RWPE1 (cell line): Measurements from ENCODE around the gene GDPGP1.

Experiments
- CTCF ChIA-PET: fragments of 350-600 bp; sonication (Branson Sonifier 250); formaldehyde crosslinking; extraction: SDS; loops from one replicate; lab custom pipeline; 2021; lab: Yijun Ruan, JAX
- POLR2A ChIA-PET: fragments of 400-600 bp; formaldehyde crosslinking; extraction: SDS; loops from one replicate; lab custom pipeline; 2020; ENCODE audit warnings: antibody characterized with exemption; ENCODE audit not compliant: low non-redundant PET; lab: Yijun Ruan, JAX
- DNase-seq: peaks from one replicate; pipeline ENCODE4 v3.0.0; 2012; ENCODE audit warnings: low spot score
- H3K27ac ChIP-seq: fragments of 450-650 bp; 2 replicates; pipeline ENCODE4 v1.5.1; 2017
- TF ChIP-seq, protein P1 (sequence below): fragments of 450-650 bp; conservative IDR thresholded peaks from 2 replicates; pipeline ENCODE4 v1.5.1; 2017; ENCODE audit warnings: low read depth, mild to moderate bottlenecking

Gene GDPGP1

DNA sequence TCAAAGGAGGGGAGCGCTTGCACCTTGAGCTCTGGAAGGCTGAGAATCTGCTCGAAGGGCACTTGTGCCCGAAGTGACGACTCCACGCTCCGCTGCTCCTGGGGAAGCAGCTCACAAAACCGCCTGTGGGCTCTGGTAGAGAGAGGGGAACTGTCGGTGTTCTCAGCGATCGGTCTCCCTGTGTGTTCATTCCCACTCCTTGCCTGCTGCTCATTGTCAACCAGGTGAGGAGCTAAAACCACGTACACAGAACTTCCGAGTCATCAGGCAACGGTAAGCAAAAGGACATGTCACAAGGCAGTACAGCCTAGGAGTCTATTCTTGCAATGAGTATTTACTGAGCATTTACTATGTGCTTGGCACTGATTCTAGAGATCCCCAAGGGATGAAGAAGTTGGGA is 1.8 kb upstream of the GDPGP1 start:
- H3K27ac ChIP-seq, result peak overlapping the region; percentile 94
- ChIA-PET CTCF (interaction anchor here (0.6 to 1.8 kb wide), 8 partner anchors 11 to 131 kb away, joined by 3 to 7 read pairs (median 4); no protein-coding TSS in a partner anchor), POLR2A (interaction anchor here (0.6 to 2.0 kb wide), 2 partner anchors 20 to 77 kb away, joined by 4 to 6 read pairs; no protein-coding TSS in a partner anchor)
- TF ChIP-seq, protein P1, sequence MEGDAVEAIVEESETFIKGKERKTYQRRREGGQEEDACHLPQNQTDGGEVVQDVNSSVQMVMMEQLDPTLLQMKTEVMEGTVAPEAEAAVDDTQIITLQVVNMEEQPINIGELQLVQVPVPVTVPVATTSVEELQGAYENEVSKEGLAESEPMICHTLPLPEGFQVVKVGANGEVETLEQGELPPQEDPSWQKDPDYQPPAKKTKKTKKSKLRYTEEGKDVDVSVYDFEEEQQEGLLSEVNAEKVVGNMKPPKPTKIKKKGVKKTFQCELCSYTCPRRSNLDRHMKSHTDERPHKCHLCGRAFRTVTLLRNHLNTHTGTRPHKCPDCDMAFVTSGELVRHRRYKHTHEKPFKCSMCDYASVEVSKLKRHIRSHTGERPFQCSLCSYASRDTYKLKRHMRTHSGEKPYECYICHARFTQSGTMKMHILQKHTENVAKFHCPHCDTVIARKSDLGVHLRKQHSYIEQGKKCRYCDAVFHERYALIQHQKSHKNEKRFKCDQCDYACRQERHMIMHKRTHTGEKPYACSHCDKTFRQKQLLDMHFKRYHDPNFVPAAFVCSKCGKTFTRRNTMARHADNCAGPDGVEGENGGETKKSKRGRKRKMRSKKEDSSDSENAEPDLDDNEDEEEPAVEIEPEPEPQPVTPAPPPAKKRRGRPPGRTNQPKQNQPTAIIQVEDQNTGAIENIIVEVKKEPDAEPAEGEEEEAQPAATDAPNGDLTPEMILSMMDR, result no peak
- DNase-seq, result no peak

DNA sequence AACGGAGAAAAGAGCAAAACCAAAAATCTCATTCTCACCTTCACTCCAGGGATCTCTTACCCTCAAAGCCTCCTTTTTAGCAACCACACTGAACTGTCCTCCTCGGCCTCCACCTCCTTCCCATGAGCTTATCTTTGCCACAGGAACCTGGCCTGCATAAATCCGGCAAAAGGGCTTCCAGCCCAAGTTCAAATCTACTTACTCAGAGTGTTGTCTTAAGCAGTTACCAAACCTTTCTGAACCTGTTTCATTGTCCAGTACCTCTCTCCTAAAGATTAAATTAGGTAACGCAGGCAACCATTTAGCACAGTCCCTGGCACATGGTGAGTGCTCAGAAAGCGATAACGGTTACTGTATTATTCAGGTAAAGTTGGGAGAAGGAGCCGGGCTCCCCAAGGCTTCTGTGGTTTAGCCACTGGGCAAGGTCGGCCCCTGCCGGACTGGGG is 1.0 kb upstream of the GDPGP1 start:
- ChIA-PET POLR2A (interaction anchor here (0.6 to 2.0 kb wide), 3 partner anchors 21 to 78 kb away, joined by 3 to 6 read pairs (median 4); no protein-coding TSS in a partner anchor), CTCF (interaction anchor here (0.6 to 1.6 kb wide), 5 partner anchors 20 to 131 kb away, joined by 3 to 7 read pairs (median 4); no protein-coding TSS in a partner anchor)

DNA sequence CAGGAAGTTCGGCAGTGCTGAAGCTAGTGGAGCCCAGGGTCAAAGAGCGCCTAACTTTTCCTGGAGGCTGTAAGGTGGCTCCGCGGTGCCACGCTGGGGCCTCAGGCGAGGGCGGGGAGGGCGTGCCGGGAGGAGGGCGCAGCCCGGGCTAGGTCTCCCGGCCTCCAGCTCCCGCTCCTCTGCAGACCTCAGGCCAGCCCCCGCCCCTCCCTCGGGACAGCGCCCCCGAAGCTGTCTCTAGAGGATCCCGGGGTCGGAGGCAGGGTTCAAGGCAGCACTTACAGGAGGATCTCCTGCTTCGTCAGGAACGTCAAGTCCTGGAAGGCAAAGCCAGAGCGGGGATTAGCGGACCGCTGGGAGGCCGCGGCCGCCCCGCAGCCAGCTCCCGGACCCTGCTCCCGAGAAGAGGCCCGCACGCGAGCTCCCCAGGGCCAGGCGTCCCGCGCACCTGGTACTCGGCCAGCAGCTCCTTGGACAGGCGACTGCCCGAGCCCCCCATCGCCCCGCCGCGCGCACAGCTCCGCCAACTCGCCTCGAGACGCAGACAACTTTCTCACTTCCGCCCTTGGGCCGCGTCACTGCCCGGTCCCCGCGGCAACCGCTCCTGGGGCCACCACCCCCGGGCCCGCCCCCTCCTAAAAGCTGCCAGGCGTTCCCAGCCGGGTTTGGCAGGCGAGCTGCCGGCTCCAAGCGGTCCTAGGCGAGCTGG is 468 bp upstream of the GDPGP1 start, which contains the start of gene CIB1:
CIB1 (minus strand) TSS at position 555 of the 709 bp plus-strand sequence; CDS start at position 499, 56 bp downstream.
- peak; percentile 97 for DNase-seq
- POLR2A ChIA-PET, result interaction anchor here (0.5 to 2.0 kb wide), 6 partner anchors 11 to 71 kb away, joined by 3 to 7 read pairs (median 4); no protein-coding TSS in a partner anchor
- TF ChIP-seq, protein P1, result no peak
- CTCF ChIA-PET, result interaction anchor here (0.5 to 1.6 kb wide), 6 partner anchors 20 to 132 kb away, joined by 3 to 7 read pairs (median 4); no protein-coding TSS in a partner anchor
- peak within 1 kb of the TSS; percentile 94 for H3K27ac ChIP-seq

More for the DNA sequence above, 1.0 kb upstream of the GDPGP1 start:
- H3K27ac ChIP-seq, result peak overlapping the region; percentile 94
- DNase-seq, result peak; percentile 26
- TF ChIP-seq, protein P1, result peak; percentile 88

DNA sequence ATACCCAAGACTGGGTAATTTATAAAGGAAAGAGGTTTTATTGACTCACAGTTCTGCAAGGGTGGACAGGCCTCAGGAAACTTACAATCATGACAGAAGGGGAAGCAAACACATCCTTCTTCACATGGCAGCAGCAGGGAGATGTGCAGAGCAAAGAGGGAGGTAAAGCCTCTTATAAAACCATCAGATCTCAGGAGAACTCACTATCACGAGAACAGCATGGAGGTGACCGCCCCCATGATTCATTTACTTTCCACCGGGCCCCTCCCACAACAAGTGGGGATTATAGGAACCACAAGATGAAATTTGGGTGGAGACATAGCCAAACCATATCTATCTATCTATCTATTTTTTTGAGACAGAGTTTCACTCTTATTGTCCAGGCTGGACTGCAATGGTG is 5.4 kb downstream of the GDPGP1 start:
- DNase-seq, result no peak
- TF ChIP-seq, protein P1, result no peak
- peak overlapping the region; percentile 10; the same call in 1 of the 2 replicates for H3K27ac ChIP-seq
- POLR2A ChIA-PET, result interaction anchor here (0.7 kb wide), 1 partner anchor 26 kb away, joined by 3 read pairs; the partner anchor contains the start of gene NGRN
- CTCF ChIA-PET, result no interaction called here

DNA sequence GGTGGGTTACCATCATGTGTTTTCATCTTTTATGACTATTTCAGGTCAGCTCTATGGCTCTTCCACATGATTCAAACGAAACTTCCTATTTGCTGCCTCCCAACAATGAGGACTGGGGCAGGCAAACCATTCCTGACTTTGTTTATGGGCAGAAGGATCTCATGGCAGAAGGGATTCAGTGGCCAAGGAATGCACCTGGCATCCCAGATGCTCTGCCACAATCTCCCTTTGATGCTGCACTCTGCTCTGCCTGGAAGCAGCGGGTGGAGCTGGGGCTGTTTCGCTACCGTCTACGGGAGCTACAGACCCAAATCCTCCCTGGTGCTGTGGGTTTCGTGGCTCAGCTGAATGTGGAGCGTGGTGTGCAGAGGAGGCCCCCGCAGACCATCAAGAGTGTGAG is 6.8 kb downstream of the GDPGP1 start:
- peak overlapping the region; percentile 18 for H3K27ac ChIP-seq
- TF ChIP-seq, protein P1, result no peak
- no peak for DNase-seq
- POLR2A ChIA-PET, result no interaction called here
- CTCF ChIA-PET, result no interaction called here
